ENCODE measurements around the gene HS6ST1. TPM values are rescaled to one million over a fixed set of nuclear protein-coding genes. Genes with fewer than 3 reads are reported as not detected.

The HS6ST1 gene
- total and polyA plus RNA-seq, 2 of the 4 experiments (the other 2 are of a cell fraction), result 29.9 to 36.9 TPM

- Histone ChIP-seq H3K14ac (replicated peaks; ENCODE audit: low read depth, low read length) (0 out of 2 replicates have a peak overlapping the region, but pooled peaks have one; percentile 12), H3K9me3 (ENCODE audit: control insufficient read depth, insufficient read depth, low read length) (no peaks in the 10 kb centered on the region), H2BK120ac (ENCODE audit: low read depth, low read length) (peak overlapping the region; percentile 100), H3K4me3 (ENCODE audit: insufficient read depth, low read depth, low read length) (no peak overlapping the region), H3K36me3 (ENCODE audit: control insufficient read depth, insufficient read depth, low read length) (no peaks in the 10 kb centered on the region), H3K9ac (ENCODE audit: low read depth, low read length) (no peak overlapping the region), H3K23ac (ENCODE audit: low read depth, low read length) (no peak overlapping the region), H2BK15ac (ENCODE audit: low read depth, low read length) (peak overlapping the region; percentile 54; the same call in 2 of the 3 replicates), H3K4me2 (ENCODE audit: low read depth, low read length) (no peak overlapping the region), H2BK20ac (ENCODE audit: low read depth, low read length) (peak overlapping the region; percentile 82), H3K18ac (ENCODE audit: low read depth, low read length) (no peak overlapping the region), H3K56ac (ENCODE audit: extremely low read depth, insufficient read depth, low read length) (no peak overlapping the region), H2AFZ (replicated peaks; ENCODE audit: low read length, poor library complexity) (no peak overlapping the region), H3K9me1 (ENCODE audit: insufficient read depth, low read length) (peaks cover 10% of the 10 kb centered on the region), H4K91ac (ENCODE audit: insufficient read depth, low read depth, low read length) (peak overlapping the region; percentile 84), H3K27ac (ENCODE audit: insufficient read depth, low read length) (no peak overlapping the region), H2AK9ac (replicated peaks; ENCODE audit: low read depth, low read length, poor library complexity) (peak overlapping the region; percentile 59), H2BK5ac (ENCODE audit: low read depth, low read length, poor library complexity, severe bottlenecking) (no peak overlapping the region), H4K8ac (ENCODE audit: low read depth in 2 of 2, low read length in 2 of 2) (peak overlapping the region; percentile 3 to 66; a peak in 2 of 4 replicates), H3K27me3 (ENCODE audit: control insufficient read depth, insufficient read depth, low read length) (no peaks in the 10 kb centered on the region), H4K20me1 (ENCODE audit: insufficient read depth, low read length) (no peaks in the 10 kb centered on the region), H3K4me1 (ENCODE audit: control insufficient read depth, insufficient read depth, low read length) (peaks cover 16% of the 10 kb centered on the region), H3K79me1 (ENCODE audit: low read depth in 1 of 2, low read length in 2 of 2) (0 out of 4 replicates have a peak, but pooled peaks cover 0 to 3% of the 10 kb centered on the region in 2 experiments), H4K5ac (ENCODE audit: low read depth, low read length) (no peak overlapping the region), H2AK5ac (ENCODE audit: low read depth, low read length) (peak overlapping the region; percentile 92; the same call in 1 of the 2 replicates), H3K4ac (ENCODE audit: low read depth, low read length) (peak overlapping the region; percentile 91)
- ChIA-PET POLR2A (ENCODE audit: unreplicated experiment) (no interaction called here), CTCF (no interaction called here)
- TF ChIP-seq MAZ (IDR thresholded peaks at IDR 0.05; ENCODE audit: borderline replicate concordance, low read depth, low read length), result no peak
- TF ChIP-seq CEBPB (IDR thresholded peaks at IDR 0.05; ENCODE audit: low read depth, low read length), result no peak
- no peak for TF ChIP-seq USF2 (IDR thresholded peaks at IDR 0.05; ENCODE audit: low read depth, low read length)
- no peak for TF ChIP-seq CHD1 (IDR thresholded peaks at IDR 0.05; ENCODE audit: low read depth, low read length)
- no peak for TF ChIP-seq MAFK (IDR thresholded peaks at IDR 0.05; ENCODE audit: low read depth, low read length)
- no peak for TF ChIP-seq ELK1 (IDR thresholded peaks at IDR 0.05; ENCODE audit: borderline replicate concordance, low read depth, low read length)
- no peak for TF ChIP-seq FOS (IDR thresholded peaks at IDR 0.05; ENCODE audit: low read depth, low read length)
- dilution Hi-C loops (cut with HindIII; ENCODE audit: low sequenced_read_pairs, unreplicated experiment) (no loop called here), in situ Hi-C loops (cut with MboI; ENCODE audit: low sequenced_read_pairs) (no loop called here), intact Hi-C loops (cut with micrococcal nuclease) (no loop called here)
- DNase-seq, result no peak
- 96% methylated on average over 7 of the region's 8 CpGs; no CpG with 5 or more reads in 1 of the 2 experiments for WGBS, 2 experiments (ENCODE audit: extremely low coverage in 2 of 2, insufficient read length in 1 of 2)
- no peak for ATAC-seq (ENCODE audit: low read depth)
- no TSS peak for BruUV-seq (replicated peaks)
These were observed 45.8 kb upstream of the HS6ST1 start for GRCh38 chr2:128364441-128364911.

Data from IMR-90 (cell line).